ENCODE measurements around the gene ANTXR1.
A peak's percentile ranks its signal among the peaks of the same experiment; 100 is the strongest.

Gene ANTXR1

DNA sequence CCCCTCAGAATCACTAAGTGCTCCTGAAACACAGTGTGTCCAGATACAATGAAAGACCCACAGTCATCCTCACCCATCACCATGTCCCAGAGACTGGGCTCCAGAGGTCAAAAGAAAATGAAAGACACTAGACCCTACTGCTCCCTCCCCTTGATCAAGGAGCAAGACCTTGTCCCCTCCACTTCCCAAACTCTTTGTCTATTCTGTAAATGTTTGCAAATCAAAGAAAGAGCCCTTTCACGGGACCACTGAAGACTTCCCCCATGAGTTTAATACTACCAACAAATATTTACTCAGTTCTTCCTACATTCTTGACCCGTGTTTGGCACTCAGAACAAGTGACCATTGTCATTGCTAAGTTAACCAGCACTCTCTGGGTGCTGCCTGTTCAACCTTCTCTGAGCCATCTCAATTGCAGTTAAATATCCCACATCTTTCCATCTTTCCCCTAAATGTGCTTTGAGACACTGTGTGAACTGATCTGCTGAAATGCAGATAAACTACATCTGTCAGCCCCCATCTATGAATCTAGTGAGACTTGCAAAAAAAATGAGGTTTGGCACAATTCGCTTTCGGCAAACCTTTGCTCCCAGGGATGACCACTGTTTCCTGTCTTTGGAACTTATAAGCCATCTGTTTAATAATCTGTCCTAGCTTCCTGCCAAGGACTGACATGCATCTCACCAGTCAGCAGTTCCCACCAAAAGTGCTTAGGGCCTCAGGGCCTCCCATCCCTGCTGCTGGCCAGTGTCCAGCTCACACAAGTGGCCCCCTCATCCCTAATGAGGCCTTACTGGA lies 203.8 kb downstream of the ANTXR1 start:
- Mint-ChIP-seq H3K9me3 (no peaks in the 10 kb centered on the region), H3K4me3 (peak overlapping the region in 1 of 3 experiments; percentile 3), H3K4me1 (peaks cover 66% of the 10 kb centered on the region), H3K36me3 (ENCODE audit: low read depth) (peaks cover 23% of the 10 kb centered on the region), H3K27ac (peak overlapping the region; percentile 75 to 86 (median 76)), H3K27me3 (ENCODE audit: low read depth) (no peaks in the 10 kb centered on the region)
- TF ChIP-seq, protein P1, sequence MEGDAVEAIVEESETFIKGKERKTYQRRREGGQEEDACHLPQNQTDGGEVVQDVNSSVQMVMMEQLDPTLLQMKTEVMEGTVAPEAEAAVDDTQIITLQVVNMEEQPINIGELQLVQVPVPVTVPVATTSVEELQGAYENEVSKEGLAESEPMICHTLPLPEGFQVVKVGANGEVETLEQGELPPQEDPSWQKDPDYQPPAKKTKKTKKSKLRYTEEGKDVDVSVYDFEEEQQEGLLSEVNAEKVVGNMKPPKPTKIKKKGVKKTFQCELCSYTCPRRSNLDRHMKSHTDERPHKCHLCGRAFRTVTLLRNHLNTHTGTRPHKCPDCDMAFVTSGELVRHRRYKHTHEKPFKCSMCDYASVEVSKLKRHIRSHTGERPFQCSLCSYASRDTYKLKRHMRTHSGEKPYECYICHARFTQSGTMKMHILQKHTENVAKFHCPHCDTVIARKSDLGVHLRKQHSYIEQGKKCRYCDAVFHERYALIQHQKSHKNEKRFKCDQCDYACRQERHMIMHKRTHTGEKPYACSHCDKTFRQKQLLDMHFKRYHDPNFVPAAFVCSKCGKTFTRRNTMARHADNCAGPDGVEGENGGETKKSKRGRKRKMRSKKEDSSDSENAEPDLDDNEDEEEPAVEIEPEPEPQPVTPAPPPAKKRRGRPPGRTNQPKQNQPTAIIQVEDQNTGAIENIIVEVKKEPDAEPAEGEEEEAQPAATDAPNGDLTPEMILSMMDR (IDR thresholded peaks at IDR 0.05; ENCODE audit: unreplicated experiment in 3 of 3) = no peak

- Mint-ChIP-seq H3K4me3 (no peak overlapping the region), H3K27me3 (ENCODE audit: low read depth) (no peaks in the 10 kb centered on the region), H3K27ac (peak overlapping the region; percentile 75 to 86 (median 76)), H3K36me3 (ENCODE audit: low read depth) (peaks cover 23% of the 10 kb centered on the region), H3K9me3 (no peaks in the 10 kb centered on the region), H3K4me1 (peaks cover 74% of the 10 kb centered on the region)
- TF ChIP-seq, protein P1 (IDR thresholded peaks at IDR 0.05; ENCODE audit: unreplicated experiment in 3 of 3) = no peak
These were observed 204.5 kb downstream of the ANTXR1 start for GRCh38 chr2:69217333-69218080.

- peaks cover 21% of the 10 kb centered on the region for H3K36me3 Mint-ChIP-seq (ENCODE audit: low read depth)
- TF ChIP-seq, protein P1 (IDR thresholded peaks at IDR 0.05; ENCODE audit: unreplicated experiment in 3 of 3) = no peak
- H3K27ac Mint-ChIP-seq = peak overlapping the region in 2 of 3 experiments; percentile 74 to 87
- peaks cover 72% of the 10 kb centered on the region for H3K4me1 Mint-ChIP-seq
- H3K9me3 Mint-ChIP-seq = no peaks in the 10 kb centered on the region
- no peaks in the 10 kb centered on the region for H3K27me3 Mint-ChIP-seq (ENCODE audit: low read depth)
- H3K4me3 Mint-ChIP-seq = no peak overlapping the region
These were observed 208.5 kb downstream of the ANTXR1 start for GRCh38 chr2:69221512-69221911.

- H3K27me3 Mint-ChIP-seq (ENCODE audit: low read depth) = no peaks in the 10 kb centered on the region
- peaks cover 28% of the 10 kb centered on the region for H3K36me3 Mint-ChIP-seq (ENCODE audit: low read depth)
- TF ChIP-seq, protein P1 (IDR thresholded peaks at IDR 0.05; ENCODE audit: unreplicated experiment in 3 of 3) = no peak
- peak overlapping the region; percentile 70 to 87 (median 74) for H3K27ac Mint-ChIP-seq
- H3K4me1 Mint-ChIP-seq = peaks cover 71% of the 10 kb centered on the region
- no peaks in the 10 kb centered on the region for H3K9me3 Mint-ChIP-seq
- no peak overlapping the region for H3K4me3 Mint-ChIP-seq
These were observed 209.2 kb downstream of the ANTXR1 start for GRCh38 chr2:69221960-69222751.

DNA sequence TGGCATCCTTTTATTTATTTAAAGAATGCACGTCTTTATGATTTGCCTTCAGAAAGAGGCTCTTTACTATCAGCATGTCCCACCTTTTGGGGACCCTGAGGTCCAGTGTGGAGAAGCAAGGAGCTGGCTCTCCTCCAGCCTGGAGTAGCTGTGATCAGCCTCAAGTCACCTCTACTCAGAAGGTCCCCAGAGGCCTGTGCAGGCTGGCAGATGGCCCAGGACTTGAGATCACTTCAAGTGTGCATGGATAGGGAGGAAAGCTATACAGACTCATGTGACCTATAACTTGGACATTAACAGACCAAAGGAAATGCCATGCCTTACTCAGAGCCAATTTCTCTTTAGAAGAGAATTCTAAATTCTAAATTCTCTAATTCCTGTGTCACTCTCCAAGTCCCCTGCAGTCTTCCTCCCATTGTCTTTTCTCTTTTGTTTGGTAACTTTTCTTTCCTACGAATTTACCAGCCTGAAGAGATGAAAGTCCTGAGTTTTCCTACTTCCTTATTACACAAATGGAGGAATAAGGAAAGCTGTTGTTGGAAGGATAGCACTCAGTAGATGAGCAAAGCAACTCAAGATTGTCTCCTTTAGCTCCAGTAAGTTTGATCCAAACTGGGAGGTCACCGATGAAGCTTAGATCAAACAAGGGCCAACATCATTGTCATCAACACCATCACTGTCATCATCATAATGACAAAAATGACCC lies 210.1 kb downstream of the ANTXR1 start:
- Mint-ChIP-seq H3K36me3 (ENCODE audit: low read depth) (peaks cover 36% of the 10 kb centered on the region), H3K4me3 (no peak overlapping the region), H3K9me3 (no peaks in the 10 kb centered on the region), H3K4me1 (peaks cover 62% of the 10 kb centered on the region), H3K27me3 (ENCODE audit: low read depth) (no peaks in the 10 kb centered on the region), H3K27ac (peak overlapping the region; percentile 70 to 87 (median 74))
- TF ChIP-seq, protein P1 (IDR thresholded peaks at IDR 0.05; ENCODE audit: unreplicated experiment in 3 of 3) = no peak
